GM21390 (cell line): ENCODE measurements around the gene BLVRB.

Experiments
- ATAC-seq: cut with Tn5 transposase; IDR thresholded peaks from one replicate; pipeline ENCODE4 v1.9.1; 2021; ENCODE audit not compliant: unreplicated experiment

Gene BLVRB

GRCh38 chr19:40424637-40425449, 40.7 kb downstream of the BLVRB start:
- no peak for ATAC-seq

- no peak for ATAC-seq
Observed at GRCh38 chr19:40423938-40424337, 41.6 kb downstream of the BLVRB start.

- no peak for ATAC-seq
Observed at GRCh38 chr19:40422748-40423566, 42.6 kb downstream of the BLVRB start.

- no peak for ATAC-seq
Observed at GRCh38 chr19:40421993-40422747, 43.4 kb downstream of the BLVRB start.

- peak; percentile 37 for ATAC-seq
Observed at GRCh38 chr19:40420766-40421765, 44.5 kb downstream of the BLVRB start.

- no peak for ATAC-seq
Observed at GRCh38 chr19:40420451-40420765, 45.1 kb downstream of the BLVRB start.

GRCh38 chr19:40419780-40420179, 45.8 kb downstream of the BLVRB start:
- ATAC-seq = no peak

GRCh38 chr19:40419066-40419612, 46.4 kb downstream of the BLVRB start:
- no peak for ATAC-seq

GRCh38 chr19:40418040-40418439, 47.5 kb downstream of the BLVRB start:
- ATAC-seq = no peak

- no peak for ATAC-seq
Observed at GRCh38 chr19:40417643-40417981, 47.9 kb downstream of the BLVRB start.

GRCh38 chr19:40416918-40417642, 48.5 kb downstream of the BLVRB start:
- ATAC-seq = no peak

GRCh38 chr19:40415768-40416167, 49.8 kb downstream of the BLVRB start:
- no peak for ATAC-seq

- no peak for ATAC-seq
Observed at GRCh38 chr19:40414542-40415535, 50.7 kb downstream of the BLVRB start.

- ATAC-seq = no peak
Observed at GRCh38 chr19:40413291-40413845, 52.2 kb downstream of the BLVRB start, which contains the start of gene PRX. Gene PRX, minus strand, starts transcription at chr19:40413378. Its CDS starts 5,446 bp downstream, at chr19:40407932.

- no peak for ATAC-seq
Observed at GRCh38 chr19:40412866-40413265, 52.7 kb downstream of the BLVRB start.

- ATAC-seq = no peak
Observed at GRCh38 chr19:40411958-40412499, 53.5 kb downstream of the BLVRB start.

- ATAC-seq = no peak
Observed at GRCh38 chr19:40411125-40411842, 54.3 kb downstream of the BLVRB start.
